ENCODE data around the gene ORM1. TPM values are rescaled to one million over a fixed set of nuclear protein-coding genes. Genes with fewer than 3 reads are reported as not detected.

The ORM1 gene
- total and polyA plus RNA-seq, 4 donors, result 1,297 to 69,591 (median 37,095) TPM

GRCh38 chr9:114374936-114375335 lies 52.0 kb downstream of the ORM1 start:
- no peaks in the 10 kb centered on the region for H3K4me1 ChIP-seq (ENCODE audit: control insufficient read depth in 4 of 4, insufficient read depth in 4 of 4, low read length in 3 of 4)
- WGBS, result 87% methylated on average over 9 of the region's 9 CpGs
- DNase-seq (ENCODE audit: low spot score), result no peak
- peaks cover 7 to 37% (median 20%) of the 10 kb centered on the region in 4 donors for H3K36me3 ChIP-seq (ENCODE audit: control insufficient read depth in 4 of 4, insufficient read depth in 3 of 4, low read depth in 1 of 4, low read length in 3 of 4)
- H3K27ac ChIP-seq (ENCODE audit: low read depth in 1 of 2, low read length in 2 of 2), result no peak overlapping the region
- H3K9me3 ChIP-seq (ENCODE audit: control insufficient read depth in 4 of 4, low read length in 3 of 4), result no peaks in the 10 kb centered on the region
- TF ChIP-seq JUND (IDR thresholded peaks at IDR 0.05) (no peak), REST (IDR thresholded peaks at IDR 0.05) (no peak), CTCF (IDR thresholded peaks at IDR 0.05; ENCODE audit: low read depth, low read length, missing input control) (no peak), FOXA2 (IDR thresholded peaks at IDR 0.05) (no peak), RXRA (IDR thresholded peaks at IDR 0.05) (no peak), NR2F2 (IDR thresholded peaks at IDR 0.05) (no peak), YY1 (IDR thresholded peaks at IDR 0.05) (no peak), MAX (IDR thresholded peaks at IDR 0.05) (no peak), TAF1 (conservative IDR thresholded peaks at IDR 0.05) (no peak), GABPA (IDR thresholded peaks at IDR 0.05 in 1 of 2, conservative IDR thresholded peaks at IDR 0.05 in 1 of 2) (no peak), RAD21 (IDR thresholded peaks at IDR 0.05) (no peak)
- no peaks in the 10 kb centered on the region for H3K27me3 ChIP-seq (ENCODE audit: control insufficient read depth in 4 of 4, insufficient read depth in 4 of 4, low read length in 3 of 4)
- no peak overlapping the region for H3K9ac ChIP-seq (ENCODE audit: low read depth in 1 of 2, low read length in 2 of 2)
- H3K4me3 ChIP-seq (ENCODE audit: low read depth in 1 of 3, low read length in 3 of 3), result no peak overlapping the region

- DNase-seq (ENCODE audit: low spot score), result no peak
- Histone ChIP-seq H3K4me1 (ENCODE audit: control insufficient read depth in 4 of 4, insufficient read depth in 4 of 4, low read length in 3 of 4) (no peaks in the 10 kb centered on the region), H3K4me3 (ENCODE audit: low read depth in 1 of 3, low read length in 3 of 3) (no peak overlapping the region), H3K36me3 (ENCODE audit: control insufficient read depth in 4 of 4, insufficient read depth in 3 of 4, low read depth in 1 of 4, low read length in 3 of 4) (peaks cover 8 to 41% (median 19%) of the 10 kb centered on the region in 4 donors), H3K27me3 (ENCODE audit: control insufficient read depth in 4 of 4, insufficient read depth in 4 of 4, low read length in 3 of 4) (no peaks in the 10 kb centered on the region), H3K9ac (ENCODE audit: low read depth in 1 of 2, low read length in 2 of 2) (no peak overlapping the region), H3K9me3 (ENCODE audit: control insufficient read depth in 4 of 4, low read length in 3 of 4) (no peaks in the 10 kb centered on the region), H3K27ac (ENCODE audit: low read depth in 1 of 2, low read length in 2 of 2) (no peak overlapping the region)
- WGBS, result 88% methylated on average over 9 of the region's 9 CpGs
- TF ChIP-seq ZBTB33 (IDR thresholded peaks at IDR 0.05) (no peak), NR2F2 (IDR thresholded peaks at IDR 0.05) (no peak)
Measured at GRCh38 chr9:114375386-114376175, 52.7 kb downstream of the ORM1 start.

Other genes with a start within 250 kb of the ORM1 start
- 1,000 to 10,000 TPM; 3,440 to 3,808 TPM for gene AMBP, start 244.8 kb upstream of the ORM1 start, total RNA-seq
- 1,000 to 10,000 TPM; 5,918 to 6,678 TPM for gene AMBP, start 244.8 kb upstream of the ORM1 start, polyA plus RNA-seq
- gene KIF12, start 223.8 kb upstream of the ORM1 start, total RNA-seq, result 10 to 100 TPM in 1 of 2 donors, 1 to 10 TPM in 1; 3.8 to 11.5 TPM
- 10 to 100 TPM in 1 of 2 donors, 1 to 10 TPM in 1; 2.9 to 11.8 TPM for gene KIF12, start 223.8 kb upstream of the ORM1 start, polyA plus RNA-seq
- gene COL27A1, start 167.6 kb upstream of the ORM1 start, total RNA-seq, result 10 to 100 TPM; 13.3 to 20.4 TPM
- gene COL27A1, start 167.6 kb upstream of the ORM1 start, polyA plus RNA-seq, result 10 to 100 TPM in 1 of 2 donors, 1 to 10 TPM in 1; 7.0 to 10.7 TPM
- gene ORM2, start 6.8 kb downstream of the ORM1 start, total RNA-seq, result 1,000 to 10,000 TPM in 1 of 2 donors, 100 to 1,000 TPM in 1; 276 to 4,866 TPM
- gene ORM2, start 6.8 kb downstream of the ORM1 start, polyA plus RNA-seq, result 1,000 to 10,000 TPM; 5,754 to 7,373 TPM
- gene AKNA, start 64.9 kb downstream of the ORM1 start, total RNA-seq, result 10 to 100 TPM in 1 of 2 donors, 1 to 10 TPM in 1; 7.2 to 31.7 TPM
- gene AKNA, start 64.9 kb downstream of the ORM1 start, polyA plus RNA-seq, result 1 to 10 TPM; 4.2 to 6.6 TPM
- 1 to 10 TPM in 1 of 2 donors, under 1 TPM in 1; 0.42 to 1.9 TPM for gene WHRN, start 182.4 kb downstream of the ORM1 start, total RNA-seq
- 1 to 10 TPM in 1 of 2 donors, under 1 TPM in 1; 0.67 to 1.1 TPM for gene WHRN, start 182.4 kb downstream of the ORM1 start, polyA plus RNA-seq

Measured in liver (tissue), 9 donors.